Embryonic facial prominence (tissue), 1 donor: ENCODE results near the gene XPR1.
A peak's percentile ranks its signal among the peaks of the same experiment; 100 is the strongest.

Experiments
- DNase-seq: peaks from one replicate; pipeline ENCODE4 v3.0.0-alpha.2; 2016; ENCODE audit errors: extremely low spot score

The XPR1 gene

GRCh38 chr1:180631766-180632325, at the start of gene XPR1:
TSS of gene XPR1 (plus strand) at chr1:180632022. CDS start at chr1:180632202, 180 bp downstream.
- DNase-seq, result peak; percentile 98

- no peak for DNase-seq
Measured at GRCh38 chr1:180584869-180585268, 47.0 kb upstream of the XPR1 start.

GRCh38 chr1:180585994-180586359, 45.8 kb upstream of the XPR1 start:
- no peak for DNase-seq

- DNase-seq, result no peak
Measured at GRCh38 chr1:180586671-180587155, 45.1 kb upstream of the XPR1 start.

- no peak for DNase-seq
Measured at GRCh38 chr1:180588121-180588520, 43.7 kb upstream of the XPR1 start.

GRCh38 chr1:180590889-180591288, 40.9 kb upstream of the XPR1 start:
- DNase-seq, result no peak

- DNase-seq, result no peak
Measured at GRCh38 chr1:180593382-180593781, 38.4 kb upstream of the XPR1 start.

GRCh38 chr1:180594723-180595122, 37.1 kb upstream of the XPR1 start:
- no peak for DNase-seq

GRCh38 chr1:180595966-180596365, 35.9 kb upstream of the XPR1 start:
- DNase-seq, result no peak

GRCh38 chr1:180597520-180597919, 34.3 kb upstream of the XPR1 start:
- no peak for DNase-seq

- DNase-seq, result no peak
Measured at GRCh38 chr1:180598333-180598974, 33.4 kb upstream of the XPR1 start.

- DNase-seq, result no peak
Measured at GRCh38 chr1:180600343-180600742, 31.5 kb upstream of the XPR1 start.

- DNase-seq, result no peak
Measured at GRCh38 chr1:180601512-180601911, 30.3 kb upstream of the XPR1 start.

- no peak for DNase-seq
Measured at GRCh38 chr1:180603223-180603849, 28.5 kb upstream of the XPR1 start.

- no peak for DNase-seq
Measured at GRCh38 chr1:180603850-180604226, 28.0 kb upstream of the XPR1 start.

- DNase-seq, result no peak
Measured at GRCh38 chr1:180606155-180606554, 25.7 kb upstream of the XPR1 start.

- no peak for DNase-seq
Measured at GRCh38 chr1:180609643-180610555, 21.9 kb upstream of the XPR1 start.

- no peak for DNase-seq
Measured at GRCh38 chr1:180610556-180611015, 21.2 kb upstream of the XPR1 start.

GRCh38 chr1:180611016-180611930, 20.5 kb upstream of the XPR1 start:
- DNase-seq, result no peak

- no peak for DNase-seq
Measured at GRCh38 chr1:180612632-180613031, 19.2 kb upstream of the XPR1 start.

- no peak for DNase-seq
Measured at GRCh38 chr1:180614730-180615129, 17.1 kb upstream of the XPR1 start.
